Thymus (tissue), 11 donors: ENCODE data around the gene CSTA. TPM values are rescaled to one million over a fixed set of nuclear protein-coding genes. Genes with fewer than 3 reads are reported as not detected.
A peak's percentile ranks its signal among the peaks of the same experiment; 100 is the strongest.
"Not testable (repeated sequence)": the region's sequence is repeated elsewhere in the genome, so short reads cannot be mapped to it uniquely, and the experiment has no call there.

Experiments
- DNase-seq, 9 donors: peaks; one replicate each; pipeline ENCODE4 v3.0.0-alpha.2; 2013; ENCODE audit warnings: low spot score in 9 of 9, low read depth in 6 of 9, missing footprints in 1 of 9
- H3K27ac ChIP-seq, 2 donors: one replicate each; pipeline ENCODE4 v1.5.1; 2013; ENCODE audit warnings: control low read depth in 1 of 2, low read depth in 1 of 2, low read length in 1 of 2, mild to moderate bottlenecking in 1 of 2, moderate library complexity in 1 of 2
- H3K27me3 ChIP-seq, 2 donors: one replicate each; pipeline ENCODE4 v1.5.1; 2013; ENCODE audit warnings: low read length in 1 of 2; ENCODE audit not compliant: control insufficient read depth in 2 of 2, insufficient read depth in 1 of 2
- H3K36me3 ChIP-seq, 2 donors: one replicate each; pipeline ENCODE4 v1.5.1; 2013; ENCODE audit warnings: low read length in 1 of 2, mild to moderate bottlenecking in 1 of 2, moderate library complexity in 1 of 2; ENCODE audit not compliant: control insufficient read depth in 2 of 2, insufficient read depth in 2 of 2
- H3K4me1 ChIP-seq, 2 donors: one replicate each; pipeline ENCODE4 v1.5.1; 2013; ENCODE audit warnings: low read length in 2 of 2; ENCODE audit not compliant: control insufficient read depth in 2 of 2, insufficient read depth in 2 of 2
- H3K4me3 ChIP-seq, 2 donors: one replicate each; pipeline ENCODE4 v1.5.1; 2013; ENCODE audit warnings: low read length in 2 of 2, control low read depth in 1 of 2, mild to moderate bottlenecking in 1 of 2
- H3K9me3 ChIP-seq, 2 donors: one replicate each; pipeline ENCODE4 v1.5.1; 2013; ENCODE audit warnings: low read length in 1 of 2, mild to moderate bottlenecking in 1 of 2; ENCODE audit not compliant: control insufficient read depth in 2 of 2, insufficient read depth in 1 of 2
- WGBS: extraction: QIAGEN DNeasy Blood & Tissue Kit; methylation state at CpG from one replicate; pipeline ENCODE4 v1.1.7; 2013; 5-methylcytosine and 5-hydroxymethylcytosine counted together
- polyA plus RNA-seq: library from polyadenylated mRNA; stranded (reverse); fragments of 200-250 nt; gene quantifications from one replicate; pipeline ENCODE4 v1.2.3, GENCODE V29; 2013
- total RNA-seq: library from RNA; stranded (reverse); fragments of 120-200 nt; gene quantifications from one replicate; pipeline ENCODE4 v1.2.4, GENCODE V29; 2013
- donor health status: healthy.

The CSTA gene
- total and polyA plus RNA-seq, 2 donors, result 48.2 to 292 TPM

- no peaks in the 10 kb centered on the region for H3K27me3 ChIP-seq
- DNase-seq, result no peak
- peaks cover 10 to 14% of the 10 kb centered on the region in 2 donors for H3K36me3 ChIP-seq
- no peaks in the 10 kb centered on the region for H3K4me1 ChIP-seq
- WGBS, result 95% methylated on average over 2 of the region's 2 CpGs
- no peaks in the 10 kb centered on the region for H3K9me3 ChIP-seq
- H3K27ac ChIP-seq, result no peak overlapping the region
- no peak overlapping the region for H3K4me3 ChIP-seq
Measured at GRCh38 chr3:122358703-122359032, 33.6 kb downstream of the CSTA start.

GRCh38 chr3:122362026-122362425 is 37.0 kb downstream of the CSTA start:
- 97% methylated on average over 2 of the region's 2 CpGs for WGBS
- H3K27me3 ChIP-seq, result no peaks in the 10 kb centered on the region
- H3K9me3 ChIP-seq, result no peaks in the 10 kb centered on the region
- no peak for DNase-seq
- H3K36me3 ChIP-seq, result peaks cover 17 to 23% of the 10 kb centered on the region in 2 donors
- H3K27ac ChIP-seq, result no peak overlapping the region
- no peaks in the 10 kb centered on the region for H3K4me1 ChIP-seq
- H3K4me3 ChIP-seq, result no peak overlapping the region

- Histone ChIP-seq H3K4me3 (no peak overlapping the region), H3K4me1 (no peaks in the 10 kb centered on the region), H3K27ac (no peak overlapping the region), H3K36me3 (peaks cover 10 to 19% of the 10 kb centered on the region in 2 donors), H3K9me3 (no peaks in the 10 kb centered on the region), H3K27me3 (no peaks in the 10 kb centered on the region)
- WGBS, result 74% methylated on average over 2 of the region's 2 CpGs
- no peak for DNase-seq
Measured at GRCh38 chr3:122364490-122364889, 39.4 kb downstream of the CSTA start.

- H3K4me3 ChIP-seq, result no peak overlapping the region
- peaks cover 11 to 19% of the 10 kb centered on the region in 2 donors for H3K36me3 ChIP-seq
- H3K27ac ChIP-seq, result no peak overlapping the region
- H3K9me3 ChIP-seq, result no peaks in the 10 kb centered on the region
- no peaks in the 10 kb centered on the region for H3K27me3 ChIP-seq
- DNase-seq, result no peak
- H3K4me1 ChIP-seq, result no peaks in the 10 kb centered on the region
- WGBS, result 96% methylated on average over 1 of the region's 1 CpG
Measured at GRCh38 chr3:122365073-122365472, 40.0 kb downstream of the CSTA start.

- H3K4me1 ChIP-seq, H3K27ac ChIP-seq, H3K4me3 ChIP-seq, DNase-seq, H3K9me3 ChIP-seq, H3K27me3 ChIP-seq: not testable (repeated sequence)
- peaks cover 14 to 19% of the 10 kb centered on the region in 2 donors for H3K36me3 ChIP-seq
- 98% methylated on average over 10 of the region's 10 CpGs for WGBS
Measured at GRCh38 chr3:122365582-122366378, 40.7 kb downstream of the CSTA start.

- Histone ChIP-seq H3K27me3 (no peaks in the 10 kb centered on the region), H3K9me3 (no peaks in the 10 kb centered on the region), H3K27ac (no peak overlapping the region), H3K36me3 (peaks cover 14 to 21% of the 10 kb centered on the region in 2 donors), H3K4me3 (no peak overlapping the region), H3K4me1 (no peaks in the 10 kb centered on the region)
- WGBS, result 98% methylated on average over 5 of the region's 5 CpGs
- no peak for DNase-seq
Measured at GRCh38 chr3:122366379-122366749, 41.3 kb downstream of the CSTA start.

- H3K4me3 ChIP-seq, result no peak overlapping the region
- H3K36me3 ChIP-seq, result peaks cover 3 to 4% of the 10 kb centered on the region in 2 donors
- no peaks in the 10 kb centered on the region for H3K9me3 ChIP-seq
- no peaks in the 10 kb centered on the region for H3K27me3 ChIP-seq
- 98% methylated on average over 1 of the region's 1 CpG for WGBS
- no peaks in the 10 kb centered on the region for H3K4me1 ChIP-seq
- no peak overlapping the region for H3K27ac ChIP-seq
- no peak for DNase-seq
Measured at GRCh38 chr3:122374034-122374433, 49.0 kb downstream of the CSTA start.

GRCh38 chr3:122377975-122378374 is 52.9 kb downstream of the CSTA start:
- Histone ChIP-seq H3K27ac (no peak overlapping the region), H3K27me3 (no peaks in the 10 kb centered on the region), H3K4me1 (peaks cover 2 to 3% of the 10 kb centered on the region in 2 donors), H3K9me3 (no peaks in the 10 kb centered on the region), H3K36me3 (peaks cover 0 to 2% of the 10 kb centered on the region in 2 donors), H3K4me3 (no peak overlapping the region)
- no peak for DNase-seq
- WGBS, result 94% methylated on average over 4 of the region's 4 CpGs

- Histone ChIP-seq H3K36me3 (no peaks in the 10 kb centered on the region), H3K4me3 (peak within 1 kb of the TSS; percentile 73 to 92), H3K27me3 (no peaks in the 10 kb centered on the region), H3K27ac (peak within 1 kb of the TSS; percentile 82 to 90), H3K4me1 (peaks cover 2 to 12% of the 10 kb centered on the region in 2 donors), H3K9me3 (no peaks in the 10 kb centered on the region)
- DNase-seq, result peak; percentile 67 to 93 (median 80)
- WGBS, result under 1% methylated on average over 31 of the region's 31 CpGs
Measured at GRCh38 chr3:122382888-122383666, 58.0 kb downstream of the CSTA start, which contains the start of gene MIX23. TSS of gene MIX23 (minus strand) at chr3:122383231. CDS start at chr3:122383224, 7 bp downstream.
